Panc1 (cell line): ENCODE results near the gene SPRED2.

Source experiments
- CTCF ChIP-seq: fragments of 450-650 bp; IDR thresholded peaks from 2 replicates; pipeline ENCODE4 v1.5.1; 2017; ENCODE audit warnings: mild to moderate bottlenecking
- POLR2AphosphoS5 ChIP-seq: IDR thresholded peaks from 2 replicates; pipeline ENCODE4 v1.6.1; 2012; ENCODE audit warnings: mild to moderate bottlenecking, low read depth, low read length, moderate library complexity
- REST ChIP-seq, 2 experiments: IDR thresholded peaks; 2 replicates each; pipeline ENCODE4 v1.6.1; 2011 to 2012; ENCODE audit warnings: low read depth in 2 of 2, control low read depth in 1 of 2, low read length in 1 of 2, mild to moderate bottlenecking in 1 of 2, moderate library complexity in 1 of 2; ENCODE audit not compliant: insufficient read depth in 1 of 2
- SIN3A ChIP-seq: IDR thresholded peaks from 2 replicates; pipeline ENCODE4 v1.6.1; 2012; ENCODE audit warnings: low read depth, mild to moderate bottlenecking, low read length, moderate library complexity, borderline replicate concordance; ENCODE audit not compliant: insufficient read depth
- TCF7L2 ChIP-seq: IDR thresholded peaks from 2 replicates; pipeline ENCODE4 v1.6.1; 2011; ENCODE audit warnings: mild to moderate bottlenecking, low read depth, low read length, inconsistent platforms

GRCh38 chr2:65282477-65283053 lies 149.8 kb downstream of the SPRED2 start:
- TF ChIP-seq CTCF = no peak
- TF ChIP-seq POLR2AphosphoS5 = no peak
- no peak for TF ChIP-seq SIN3A
- no peak for TF ChIP-seq TCF7L2
- TF ChIP-seq REST (IDR thresholded peaks at IDR 0.05; ENCODE audit: insufficient read depth in 1 of 2, low read depth in 2 of 2, low read length in 1 of 2) = no peak
